Skin epidermis (tissue), 12 donors: ENCODE measurements around the gene CFLAR.
A peak's percentile ranks its signal among the peaks of the same experiment; 100 is the strongest.
"Not testable (repeated sequence)": the region's sequence is repeated elsewhere in the genome, so short reads cannot be mapped to it uniquely, and the experiment has no call there.

ENCODE experiments used
- H3K27ac ChIP-seq, 21 experiments: fragments of 200-600 bp; sonication (generic) in 11 of 21; one replicate each; pipeline ENCODE4 v1.5.0; 2020; ENCODE audit warnings: mild to moderate bottlenecking in 3 of 21, inconsistent platforms in 2 of 21, moderate library complexity in 2 of 21
- H3K4me3 ChIP-seq, 7 experiments: fragments of 200-600 bp; sonication (generic) in 2 of 7; one replicate each; pipeline ENCODE4 v1.5.0; 2020; ENCODE audit warnings: inconsistent platforms in 2 of 7, mild to moderate bottlenecking in 2 of 7, moderate library complexity in 1 of 7

CFLAR gene

GRCh38 chr2:201118121-201118960 lies 2.4 kb downstream of the CFLAR start:
- Histone ChIP-seq H3K27ac (peak overlapping the region; percentile 75 to 100 (median 100)), H3K4me3 (peak overlapping the region; percentile 65 to 85 (median 78))

- H3K27ac ChIP-seq = peak overlapping the region; percentile 75 to 100 (median 100)
- H3K4me3 ChIP-seq = peak overlapping the region; percentile 65 to 85 (median 78)
Measured at GRCh38 chr2:201118961-201119854, 3.2 kb downstream of the CFLAR start.

- H3K4me3 ChIP-seq = peak overlapping the region in 1 of 7 experiments; percentile 78
- H3K27ac ChIP-seq = peak overlapping the region in 19 of 21 experiments; percentile 15 to 100 (median 99)
Measured at GRCh38 chr2:201122276-201122675, 6.3 kb downstream of the CFLAR start.

GRCh38 chr2:201126308-201127151 lies 10.6 kb downstream of the CFLAR start:
- peak overlapping the region in 2 of 7 experiments; percentile 8 to 13 for H3K4me3 ChIP-seq
- peak overlapping the region; percentile 36 to 100 (median 88) for H3K27ac ChIP-seq

- Histone ChIP-seq H3K27ac (peak overlapping the region; percentile 36 to 100 (median 88)), H3K4me3 (peak overlapping the region in 3 of 7 experiments; percentile 8 to 15 (median 13))
Measured at GRCh38 chr2:201127152-201127511, 11.2 kb downstream of the CFLAR start.

GRCh38 chr2:201127570-201127969 lies 11.6 kb downstream of the CFLAR start:
- peak overlapping the region in 3 of 7 experiments; percentile 8 to 15 (median 13) for H3K4me3 ChIP-seq
- H3K27ac ChIP-seq = peak overlapping the region; percentile 36 to 100 (median 88)

GRCh38 chr2:201128033-201128432 lies 12.1 kb downstream of the CFLAR start:
- Histone ChIP-seq H3K27ac (peak overlapping the region in 20 of 21 experiments; percentile 36 to 100 (median 88)), H3K4me3 (no peak overlapping the region)

- Histone ChIP-seq H3K27ac (peak overlapping the region in 20 of 21 experiments; percentile 69 to 100 (median 88)), H3K4me3 (peak overlapping the region in 1 of 7 experiments; percentile 4)
Measured at GRCh38 chr2:201128933-201129505, 13.1 kb downstream of the CFLAR start.

GRCh38 chr2:201130524-201131186 lies 14.7 kb downstream of the CFLAR start:
- Histone ChIP-seq H3K27ac (peak overlapping the region in 20 of 21 experiments; percentile 69 to 100 (median 88)), H3K4me3 (peak overlapping the region in 2 of 7 experiments; percentile 13 to 15)

GRCh38 chr2:201132518-201132917 lies 16.6 kb downstream of the CFLAR start:
- Histone ChIP-seq H3K27ac (peak overlapping the region in 18 of 21 experiments; percentile 28 to 100 (median 88)), H3K4me3 (peak overlapping the region in 1 of 7 experiments; percentile 13)

GRCh38 chr2:201135386-201135785 lies 19.4 kb downstream of the CFLAR start:
- Histone ChIP-seq H3K27ac (peak overlapping the region in 13 of 21 experiments; percentile 8 to 88 (median 40)), H3K4me3 (no peak overlapping the region)

GRCh38 chr2:201136889-201137321 lies 20.9 kb downstream of the CFLAR start:
- H3K27ac ChIP-seq = peak overlapping the region in 10 of 21 experiments; percentile 2 to 72 (median 34)
- no peak overlapping the region for H3K4me3 ChIP-seq

- Histone ChIP-seq H3K4me3 (no peak overlapping the region), H3K27ac (peak overlapping the region in 5 of 21 experiments; percentile 2 to 72 (median 41))
Measured at GRCh38 chr2:201137505-201138400, 21.8 kb downstream of the CFLAR start.

GRCh38 chr2:201138401-201138970 lies 22.5 kb downstream of the CFLAR start:
- H3K4me3 ChIP-seq = no peak overlapping the region
- H3K27ac ChIP-seq = peak overlapping the region in 2 of 21 experiments; percentile 29

- H3K4me3 ChIP-seq = not testable (repeated sequence)
- peak overlapping the region in 3 of 21 experiments; percentile 29 to 44 (median 29) for H3K27ac ChIP-seq
Measured at GRCh38 chr2:201138986-201139781, 23.2 kb downstream of the CFLAR start.
